ENCODE measurements around the gene SLC40A1. TPM values are rescaled to one million over a fixed set of nuclear protein-coding genes. Genes with fewer than 3 reads are reported as not detected.

SLC40A1 gene
- total RNA-seq, 1 donor from 2014 or later, result not detected

- Mint-ChIP-seq H3K27me3 (ENCODE audit: insufficient read depth, low read depth) (no peaks in the 10 kb centered on the region), H3K4me1 (no peaks in the 10 kb centered on the region), H3K36me3 (no peaks in the 10 kb centered on the region), H3K9me3 (no peaks in the 10 kb centered on the region), H3K27ac (no peak overlapping the region), H3K4me3 (no peak overlapping the region)
- H3K9me3 ChIP-seq (ENCODE audit: low read depth), result no peaks in the 10 kb centered on the region
- no peak overlapping the region for H3K4me2 ChIP-seq
- H3K4me3 ChIP-seq, result no peak overlapping the region
- H3K36me3 ChIP-seq, result no peaks in the 10 kb centered on the region
- no peak overlapping the region for H3K27ac ChIP-seq
- H3K27me3 ChIP-seq, result no peaks in the 10 kb centered on the region
- no peak for DNase-seq (ENCODE audit: low spot score)
- H2AFZ ChIP-seq (replicated peaks), result no peak overlapping the region
- no peak overlapping the region for H3K9ac ChIP-seq
- TF ChIP-seq EZH2 (IDR thresholded peaks at IDR 0.05), result no peak
- no peak for TF ChIP-seq CTCF (IDR thresholded peaks at IDR 0.05)
- no peak for TF ChIP-seq EZH2phosphoT487 (IDR thresholded peaks at IDR 0.05)
- no peaks in the 10 kb centered on the region for H3F3A ChIP-seq (ENCODE audit: low read depth)
- H3K79me2 ChIP-seq (ENCODE audit: low read depth), result no peaks in the 10 kb centered on the region
- no peaks in the 10 kb centered on the region for H4K20me1 ChIP-seq (ENCODE audit: low read depth)
- no peaks in the 10 kb centered on the region for H3K4me1 ChIP-seq
These were observed 34.0 kb upstream of the SLC40A1 start for GRCh38 chr2:189614585-189614984.

DNA sequence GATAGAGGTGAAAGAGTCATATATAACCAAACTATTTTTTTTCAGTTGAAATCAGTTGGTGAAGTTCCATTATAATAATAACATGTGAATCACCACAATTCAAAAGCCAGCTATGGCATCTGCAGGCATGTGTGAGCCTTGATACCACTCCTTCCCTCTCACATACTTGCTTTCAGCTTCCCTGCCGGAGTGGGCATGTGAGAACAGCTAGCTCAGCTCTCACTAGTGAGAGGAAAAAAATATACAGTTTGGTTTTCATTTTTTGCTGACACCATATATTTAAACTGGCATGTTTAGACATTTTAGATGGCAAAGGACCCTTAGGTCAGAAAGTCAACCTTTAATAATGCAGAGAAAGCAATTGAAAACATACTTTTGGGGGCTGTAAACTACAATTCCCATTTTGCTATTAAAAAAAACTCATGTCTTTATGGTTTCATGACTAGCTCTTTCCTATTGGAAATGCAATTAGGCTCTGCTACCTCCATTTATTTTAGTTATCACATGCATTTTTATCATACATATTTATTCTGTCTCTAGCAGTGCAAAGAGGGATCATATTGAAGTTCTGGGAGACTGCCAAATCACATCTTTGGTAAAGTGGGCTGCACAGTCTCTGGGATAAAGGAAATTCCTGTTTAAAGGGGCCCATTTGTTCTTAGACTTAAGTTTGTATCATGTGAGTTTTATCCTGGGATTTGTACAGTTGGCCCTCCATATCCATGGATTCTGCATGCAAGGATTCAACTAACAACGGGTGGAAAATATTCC lies 33.2 kb upstream of the SLC40A1 start:
- Histone ChIP-seq H3K36me3 (no peaks in the 10 kb centered on the region), H2AFZ (replicated peaks) (no peak overlapping the region), H3K4me1 (no peaks in the 10 kb centered on the region), H3F3A (ENCODE audit: low read depth) (no peaks in the 10 kb centered on the region), H4K20me1 (ENCODE audit: low read depth) (no peaks in the 10 kb centered on the region), H3K27me3 (no peaks in the 10 kb centered on the region), H3K27ac (no peak overlapping the region), H3K4me3 (no peak overlapping the region), H3K79me2 (ENCODE audit: low read depth) (no peaks in the 10 kb centered on the region), H3K9me3 (ENCODE audit: low read depth) (no peaks in the 10 kb centered on the region), H3K4me2 (no peak overlapping the region), H3K9ac (no peak overlapping the region)
- Mint-ChIP-seq H3K4me3 (no peak overlapping the region), H3K4me1 (no peaks in the 10 kb centered on the region), H3K9me3 (no peaks in the 10 kb centered on the region), H3K27ac (no peak overlapping the region), H3K36me3 (no peaks in the 10 kb centered on the region), H3K27me3 (ENCODE audit: insufficient read depth, low read depth) (no peaks in the 10 kb centered on the region)
- no peak for DNase-seq (ENCODE audit: low spot score)
- no peak for TF ChIP-seq EZH2phosphoT487 (IDR thresholded peaks at IDR 0.05)
- no peak for TF ChIP-seq CTCF (IDR thresholded peaks at IDR 0.05)
- TF ChIP-seq EZH2 (IDR thresholded peaks at IDR 0.05), result no peak

GRCh38 chr2:189613077-189613636 lies 32.6 kb upstream of the SLC40A1 start:
- H3K4me2 ChIP-seq, result no peak overlapping the region
- Mint-ChIP-seq H3K4me3 (no peak overlapping the region), H3K36me3 (no peaks in the 10 kb centered on the region), H3K9me3 (no peaks in the 10 kb centered on the region), H3K27ac (no peak overlapping the region), H3K4me1 (no peaks in the 10 kb centered on the region), H3K27me3 (ENCODE audit: insufficient read depth, low read depth) (no peaks in the 10 kb centered on the region)
- no peak overlapping the region for H3K4me3 ChIP-seq
- H3F3A ChIP-seq (ENCODE audit: low read depth), result no peaks in the 10 kb centered on the region
- H3K27me3 ChIP-seq, result no peaks in the 10 kb centered on the region
- no peak for DNase-seq (ENCODE audit: low spot score)
- no peak overlapping the region for H2AFZ ChIP-seq (replicated peaks)
- H3K79me2 ChIP-seq (ENCODE audit: low read depth), result no peaks in the 10 kb centered on the region
- H3K27ac ChIP-seq, result no peak overlapping the region
- no peaks in the 10 kb centered on the region for H3K4me1 ChIP-seq
- H3K9me3 ChIP-seq (ENCODE audit: low read depth), result no peaks in the 10 kb centered on the region
- TF ChIP-seq CTCF (IDR thresholded peaks at IDR 0.05), result no peak
- no peak for TF ChIP-seq EZH2phosphoT487 (IDR thresholded peaks at IDR 0.05)
- TF ChIP-seq EZH2 (IDR thresholded peaks at IDR 0.05), result no peak
- no peaks in the 10 kb centered on the region for H4K20me1 ChIP-seq (ENCODE audit: low read depth)
- H3K9ac ChIP-seq, result no peak overlapping the region
- no peaks in the 10 kb centered on the region for H3K36me3 ChIP-seq
